Measurements from ENCODE around the gene ZNF821.
"Not testable (repeated sequence)": the region's sequence is repeated elsewhere in the genome, so short reads cannot be mapped to it uniquely, and the experiment has no call there.

Gene ZNF821

GRCh38 chr16:71902656-71903365 is 18.8 kb upstream of the ZNF821 start:
- no peak for DNase-seq

GRCh38 chr16:71899171-71899570 is 15.2 kb upstream of the ZNF821 start:
- no peak for DNase-seq

GRCh38 chr16:71896764-71897368 is 12.9 kb upstream of the ZNF821 start:
- DNase-seq, result no peak

GRCh38 chr16:71895679-71896365 is 11.8 kb upstream of the ZNF821 start:
- DNase-seq, result peak in 10 of 56 donors; percentile 33 to 68 (median 50)

- DNase-seq, result peak; percentile 63 to 98 (median 94)
Measured at GRCh38 chr16:71894921-71895678, 11.1 kb upstream of the ZNF821 start, which contains the start of gene IST1. Gene IST1, plus strand, starts transcription at chr16:71895531. Its CDS starts 20,110 bp downstream, at chr16:71915641.

GRCh38 chr16:71894229-71894920 is 10.4 kb upstream of the ZNF821 start:
- peak in 37 of 56 donors; percentile 6 to 64 (median 28) for DNase-seq

GRCh38 chr16:71893888-71894228 is 9.9 kb upstream of the ZNF821 start:
- DNase-seq, result no peak

GRCh38 chr16:71889147-71889546 is 5.2 kb upstream of the ZNF821 start:
- no peak for DNase-seq

GRCh38 chr16:71885261-71885650 is 1.3 kb upstream of the ZNF821 start:
- no peak for DNase-seq

- DNase-seq, result peak in 34 of 56 donors; percentile 12 to 70 (median 40)
Measured at GRCh38 chr16:71883168-71883848, 674 bp downstream of the ZNF821 start.

GRCh38 chr16:71882505-71883167 is 1.3 kb downstream of the ZNF821 start:
- DNase-seq, result peak in 32 of 56 donors; percentile 2 to 82 (median 18)

- DNase-seq, result peak in 1 of 56 donors; percentile 3
Measured at GRCh38 chr16:71880176-71880575, 3.8 kb downstream of the ZNF821 start.

- DNase-seq, result no peak
Measured at GRCh38 chr16:71878911-71879310, 5.1 kb downstream of the ZNF821 start.

- DNase-seq, result no peak
Measured at GRCh38 chr16:71873199-71873598, 10.8 kb downstream of the ZNF821 start.

- DNase-seq, result no peak
Measured at GRCh38 chr16:71870818-71871217, 13.2 kb downstream of the ZNF821 start.

- no peak for DNase-seq
Measured at GRCh38 chr16:71869089-71869488, 14.9 kb downstream of the ZNF821 start.

- DNase-seq, result no peak
Measured at GRCh38 chr16:71867939-71868338, 16.0 kb downstream of the ZNF821 start.

- DNase-seq, result not testable (repeated sequence)
Measured at GRCh38 chr16:71867175-71867574, 16.8 kb downstream of the ZNF821 start.

GRCh38 chr16:71865173-71865863 is 18.7 kb downstream of the ZNF821 start:
- no peak for DNase-seq

Measured in amygdala (tissue), 56 donors.